ENCODE data around the gene KLHL28. TPM values are rescaled to one million over a fixed set of nuclear protein-coding genes. Genes with fewer than 3 reads are reported as not detected.
A peak's percentile ranks its signal among the peaks of the same experiment; 100 is the strongest.

The KLHL28 gene
- total and polyA plus RNA-seq, 10 of the 15 experiments (the other 5 are each of a cell fraction or from before 2014, with no cell fraction given), result 2.7 to 9.8 (median 6.2) TPM

GRCh38 chr14:44962334-44963043, 742 bp upstream of the KLHL28 start:
- Histone ChIP-seq H3K27ac (ENCODE audit: control insufficient read depth, insufficient read depth) (peak overlapping the region; percentile 72), H3K79me2 (ENCODE audit: control insufficient read depth, insufficient read depth, low read length) (peaks cover 96% of the 10 kb centered on the region), H3K36me3 (ENCODE audit: control insufficient read depth in 2 of 2, insufficient read depth in 2 of 2, low read length in 1 of 2) (no peaks in the 10 kb centered on the region), H2AFZ (ENCODE audit: control insufficient read depth, low read depth, low read length) (peak overlapping the region; percentile 94), H3K4me1 (ENCODE audit: control insufficient read depth, insufficient read depth, low read length) (no peaks in the 10 kb centered on the region), H3K9me3 (replicated peaks; ENCODE audit: control insufficient read depth, insufficient read depth, low read length) (no peaks in the 10 kb centered on the region), H3K4me3 (peak overlapping the region; percentile 95), H3K9ac (ENCODE audit: control insufficient read depth, insufficient read depth, low read length) (peak overlapping the region; percentile 78), H3K4me2 (ENCODE audit: control insufficient read depth, insufficient read depth) (peak overlapping the region; percentile 60), H3K27me3 (replicated peaks in 1 of 2; ENCODE audit: control insufficient read depth in 2 of 2, insufficient read depth in 2 of 2, low read length in 1 of 2) (no peaks in the 10 kb centered on the region), H4K20me1 (ENCODE audit: control insufficient read depth, insufficient read depth) (no peaks in the 10 kb centered on the region)
- BruUV-seq (replicated peaks), result no TSS peak
- in situ Hi-C loops (cut with MboI), result loop anchor here (5.0 kb wide), 2 partner anchors 175 to 285 kb away; partner anchors contain the start of gene FANCM
- CTCF ChIA-PET, result interaction anchor here (1.1 to 2.5 kb wide), 7 partner anchors 15 to 291 kb away, joined by 3 to 13 read pairs (median 4); partner anchors contain the start of genes FANCM, MIS18BP1 and PRPF39
- intact Hi-C loops (cut with micrococcal nuclease; ENCODE audit: unreplicated experiment), result loop anchor here (2.0 kb wide), 1 partner anchor 66 kb away; a partner anchor contains a TSS
- ATAC-seq (peak; percentile 53), DNase-seq (ENCODE audit: low read depth, low spot score) (no peak), FAIRE-seq (no peak)
- RAD21 ChIA-PET (ENCODE audit: unreplicated experiment), result interaction anchor here (1.0 to 1.9 kb wide), 12 partner anchors 10 to 291 kb away, joined by 3 to 6 read pairs (median 4); partner anchors contain the start of gene FKBP3
- 1% methylated on average over 39 of the region's 39 CpGs for WGBS (ENCODE audit: insufficient coverage, insufficient replicate concordance, low lambda C conversion rate, missing lambda C conversion rate)
- SMC1A ChIA-PET (ENCODE audit: uncharacterized antibody, unreplicated experiment), result interaction anchor here (0.9 to 4.0 kb wide), 17 partner anchors 7 to 182 kb away, joined by 3 to 16 read pairs (median 4); partner anchors contain the start of genes FANCM and PRPF39
- POLR2A ChIA-PET, result interaction anchor here (0.7 to 4.0 kb wide), 17 partner anchors 12 to 290 kb away, joined by 3 to 44 read pairs (median 6); partner anchors contain the start of genes FKBP3, MIS18BP1 and PRPF39
- TF ChIP-seq MTA2 (IDR thresholded peaks at IDR 0.05; ENCODE audit: low read depth) (no peak), POLR2AphosphoS2 (IDR thresholded peaks at IDR 0.05; ENCODE audit: low read depth, low read length) (no peak), SIN3A (IDR thresholded peaks at IDR 0.05; ENCODE audit: low read depth, low read length) (peak; percentile 70; the same call in 1 of the 2 replicates), ZBTB11 (CRISPR knock-in tag; IDR thresholded peaks at IDR 0.05) (no peak), SMARCA5 (IDR thresholded peaks at IDR 0.05) (0 out of 2 replicates have a peak, but pooled peaks have one; percentile 25), MLLT1 (IDR thresholded peaks at IDR 0.05) (peak; percentile 35; the same call in 1 of the 2 replicates), RB1 (IDR thresholded peaks at IDR 0.05; ENCODE audit: borderline replicate concordance) (0 out of 2 replicates have a peak, but pooled peaks have one; percentile 32), CHD1 (IDR thresholded peaks at IDR 0.05; ENCODE audit: low read depth, low read length) (peak; percentile 65), TAF1 (IDR thresholded peaks at IDR 0.05; ENCODE audit: borderline replicate concordance, low read depth, low read length) (peak; percentile 28; the same call in 1 of the 2 replicates), RUNX3 (IDR thresholded peaks at IDR 0.05; ENCODE audit: low read length) (peak; percentile 3; the same call in 1 of the 2 replicates), IKZF1 (conservative IDR thresholded peaks at IDR 0.05) (0 out of 2 replicates have a peak, but pooled peaks have one; percentile 15), YY1 (IDR thresholded peaks at IDR 0.05; ENCODE audit: low read depth, low read length) (peak; percentile 4; the same call in 1 of the 2 replicates), CBX3 (IDR thresholded peaks at IDR 0.05; ENCODE audit: borderline replicate concordance, low read depth) (no peak), KLF5 (IDR thresholded peaks at IDR 0.05; ENCODE audit: partially characterized antibody) (no peak), ZSCAN29 (IDR thresholded peaks at IDR 0.05) (no peak), TBL1XR1 (IDR thresholded peaks at IDR 0.05; ENCODE audit: low read depth, low read length) (no peak), CHD2 (IDR thresholded peaks at IDR 0.05; ENCODE audit: borderline replicate concordance, low read depth, low read length) (no peak), CBX5 (IDR thresholded peaks at IDR 0.05; ENCODE audit: low read depth) (0 out of 2 replicates have a peak, but pooled peaks have one; percentile 7)

Measured in GM12878 (cell line).